GM18498 (cell line): Measurements from ENCODE around the gene ZNF619.
"Not testable (repeated sequence)": the region's sequence is repeated elsewhere in the genome, so short reads cannot be mapped to it uniquely, and the experiment has no call there.

ENCODE experiments used
- ATAC-seq: cut with Tn5 transposase; IDR thresholded peaks from one replicate; pipeline ENCODE4 v1.9.1; 2021; ENCODE audit warnings: mild to moderate bottlenecking, moderate library complexity; ENCODE audit not compliant: unreplicated experiment

Gene ZNF619

DNA sequence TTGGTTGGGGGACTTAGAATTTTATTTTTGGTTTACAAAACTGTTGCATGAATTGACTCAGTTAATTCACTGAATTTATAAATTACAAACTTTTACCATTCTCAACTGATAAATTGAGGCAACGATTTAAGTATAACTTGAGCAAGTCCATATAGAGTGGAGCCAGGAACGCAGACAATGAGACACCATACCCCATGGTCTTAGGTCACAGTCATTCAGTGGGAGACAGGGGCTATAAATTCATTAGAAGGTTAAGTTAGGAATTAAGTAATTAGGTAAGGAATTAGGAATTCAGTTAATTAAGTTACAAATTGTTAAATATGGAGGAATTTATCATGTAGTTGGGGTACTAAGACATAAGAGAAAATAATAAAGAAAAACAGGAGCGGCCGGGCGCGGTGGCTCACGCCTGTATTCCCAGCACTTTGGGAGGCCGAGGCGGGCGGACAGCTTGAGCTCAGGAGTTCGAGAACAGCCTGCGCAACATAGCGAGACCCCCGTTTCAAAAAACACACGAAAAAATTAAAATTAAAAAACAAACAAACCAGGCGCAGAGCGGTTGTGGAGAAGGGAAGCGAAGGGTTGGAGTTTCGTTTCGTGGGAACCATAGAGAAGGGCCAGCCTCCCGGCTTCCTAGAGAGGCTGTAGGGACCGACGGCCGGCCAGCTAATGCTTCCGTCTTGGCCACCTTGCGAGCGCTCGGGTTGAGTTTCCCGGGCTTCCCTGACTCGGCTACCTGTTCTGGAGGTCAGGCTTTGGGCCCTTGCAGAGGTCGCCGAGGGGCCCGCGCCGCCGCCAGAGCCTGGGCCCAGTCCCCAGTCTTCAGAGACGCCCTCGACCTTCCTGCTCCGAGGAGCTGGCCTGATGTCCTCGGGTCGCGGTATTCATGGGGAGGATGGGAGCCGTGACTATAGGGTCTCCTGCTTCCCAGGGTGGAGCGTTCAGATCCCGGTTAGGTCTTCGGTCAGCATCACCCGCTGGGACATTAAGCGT lies at the start of gene ZNF619:
TSS of gene ZNF619 (plus strand) at position 645 of the 993 bp plus-strand sequence. CDS start 858 bp downstream, outside the sequence.
- peak; percentile 82 for ATAC-seq

DNA sequence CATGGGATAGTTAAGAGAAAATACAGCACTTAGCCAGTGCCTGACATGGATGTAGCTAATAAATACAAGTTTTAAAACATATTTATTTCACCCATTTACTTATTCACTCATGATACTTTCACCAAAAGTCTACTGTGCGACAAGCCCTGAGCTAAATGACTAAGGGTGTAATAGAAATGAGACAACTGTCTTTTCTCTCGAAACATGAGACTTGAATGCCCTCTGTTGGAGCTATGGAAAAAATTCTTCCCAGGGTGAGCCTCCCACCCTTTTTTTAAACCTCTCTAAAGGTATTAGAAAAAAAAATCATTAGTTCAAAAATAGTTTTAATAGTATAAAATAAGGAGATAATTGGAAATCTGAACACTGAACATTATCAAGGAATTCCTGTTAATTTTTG lies 44.1 kb upstream of the ZNF619 start:
- ATAC-seq: no peak

DNA sequence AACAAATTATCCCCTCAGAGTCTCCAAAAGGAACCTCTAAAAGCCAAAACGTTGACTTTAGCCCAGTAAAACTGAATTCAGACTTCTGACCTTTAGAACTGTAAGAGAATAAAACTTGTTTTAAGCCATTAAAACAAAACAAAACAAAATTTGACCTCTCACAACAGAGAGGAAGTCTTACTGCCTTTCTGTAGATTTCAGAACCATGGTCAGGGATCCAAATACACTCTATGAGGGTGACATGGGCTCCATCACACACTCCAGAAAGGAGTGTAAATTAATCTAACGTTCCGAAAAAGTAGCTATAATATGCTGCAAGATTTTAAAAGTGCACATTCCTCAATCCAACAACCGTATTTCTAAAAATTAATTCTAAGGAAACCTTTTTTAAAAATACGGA lies 39.0 kb upstream of the ZNF619 start:
- no peak for ATAC-seq

DNA sequence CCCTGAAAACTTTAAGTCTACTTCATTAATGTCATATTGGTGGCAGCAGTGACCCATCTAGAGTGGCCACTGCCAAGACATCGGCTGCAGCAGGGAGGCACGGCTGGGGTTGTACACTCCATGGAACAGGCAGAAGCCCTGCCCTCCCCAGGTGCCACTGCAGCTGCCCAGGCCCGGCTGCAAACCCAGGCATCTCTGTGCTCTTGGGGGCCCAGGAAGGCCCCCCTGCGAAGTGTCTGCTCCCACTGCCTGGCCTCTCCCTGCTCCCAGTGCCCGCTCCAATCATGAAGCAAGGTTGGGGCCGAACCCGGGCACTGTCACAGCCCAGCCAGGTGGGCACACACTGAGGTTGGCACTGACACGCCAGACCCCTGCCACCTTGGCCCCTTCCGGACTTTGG lies 31.9 kb upstream of the ZNF619 start:
- ATAC-seq: no peak

DNA sequence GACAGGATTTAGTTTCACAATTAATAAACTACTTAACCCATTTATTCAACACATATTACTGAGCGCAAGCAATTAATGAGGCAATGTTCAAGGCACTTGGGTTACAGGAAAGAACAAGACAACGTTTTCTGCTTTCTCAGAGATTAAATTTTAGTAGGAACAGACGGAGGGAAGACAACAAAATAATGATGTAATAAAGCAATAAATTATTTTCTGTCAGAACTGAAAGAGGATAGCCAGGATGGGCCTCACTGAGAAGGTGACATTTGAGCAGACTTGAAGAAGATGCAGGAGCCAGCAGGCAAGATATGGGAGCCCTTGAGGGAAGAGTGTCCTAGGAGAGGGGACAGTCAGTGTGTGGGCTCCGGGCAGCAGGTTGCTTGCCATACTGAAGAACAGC lies 31.0 kb upstream of the ZNF619 start:
- ATAC-seq: no peak

DNA sequence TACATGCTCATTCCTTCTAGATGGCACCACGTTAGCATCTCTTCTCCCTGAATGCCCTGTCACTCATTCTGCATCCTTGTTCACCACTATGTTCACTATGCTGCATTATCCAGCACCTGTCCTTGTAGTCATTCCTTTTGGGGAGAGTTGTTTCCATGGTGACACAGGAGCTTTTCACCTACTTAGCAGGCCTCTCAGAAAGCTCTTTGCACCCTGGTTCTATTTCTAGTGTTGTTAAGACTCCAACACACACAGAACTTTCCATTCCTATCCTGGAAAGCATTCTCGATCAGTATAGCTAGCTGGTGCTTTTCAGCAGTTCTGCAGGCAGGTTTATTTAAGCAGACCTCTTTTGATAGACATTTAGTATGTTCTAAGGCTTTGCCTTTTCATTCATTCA lies 26.5 kb upstream of the ZNF619 start:
- no peak for ATAC-seq

DNA sequence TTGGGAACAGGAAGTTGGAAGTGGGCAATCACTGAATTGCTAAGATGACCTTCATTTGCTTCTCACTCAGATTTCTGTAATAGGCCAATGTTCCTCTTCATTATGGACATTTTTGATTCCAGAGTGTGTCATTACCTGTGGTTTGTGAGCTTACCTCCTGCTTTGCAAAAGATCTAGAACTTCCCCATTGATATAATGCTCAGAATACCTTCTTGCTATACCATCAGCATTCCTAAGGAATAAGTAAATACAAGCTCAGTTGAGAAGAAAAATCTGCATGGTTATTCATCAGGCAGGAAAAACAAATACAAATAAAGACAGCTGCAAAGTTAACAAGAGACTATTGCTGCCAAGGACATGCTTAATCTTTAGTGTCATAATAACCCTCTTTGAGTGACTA lies 25.4 kb upstream of the ZNF619 start:
- ATAC-seq: no peak

DNA sequence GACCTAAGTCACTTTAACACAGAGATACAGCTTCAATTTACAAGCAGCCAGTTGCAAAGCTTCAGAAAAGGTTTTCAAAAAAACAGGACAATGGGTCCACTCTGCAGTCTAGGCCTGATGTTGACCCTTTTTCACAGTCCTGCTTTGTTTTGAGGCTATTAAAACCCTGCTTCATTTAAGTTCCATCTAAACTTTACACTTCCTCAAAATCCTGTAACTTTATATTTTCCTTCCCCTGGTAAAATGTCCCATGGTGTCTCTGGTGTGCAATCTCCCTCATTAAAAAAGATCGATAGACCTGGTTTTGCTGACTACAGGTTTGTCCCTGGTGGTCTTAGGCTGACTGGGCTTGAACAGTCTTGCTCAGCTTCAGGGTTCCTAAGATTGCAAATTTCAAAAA lies 24.9 kb upstream of the ZNF619 start:
- ATAC-seq: no peak

DNA sequence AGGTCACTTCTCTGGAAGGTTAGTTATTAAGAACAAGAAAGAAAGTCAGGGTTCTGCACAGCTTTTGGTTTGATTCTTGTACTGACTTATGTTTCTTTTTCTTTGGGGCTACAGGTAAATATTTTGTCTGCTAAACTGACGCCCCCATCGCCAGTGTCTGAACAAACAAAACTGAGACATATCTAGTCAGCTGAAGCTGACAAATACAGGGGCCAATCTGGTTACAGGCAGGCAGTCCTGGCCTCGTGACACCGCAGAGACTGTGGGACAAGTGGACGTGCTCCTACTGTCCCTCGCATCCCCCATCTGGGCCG lies 24.4 kb upstream of the ZNF619 start:
- no peak for ATAC-seq

DNA sequence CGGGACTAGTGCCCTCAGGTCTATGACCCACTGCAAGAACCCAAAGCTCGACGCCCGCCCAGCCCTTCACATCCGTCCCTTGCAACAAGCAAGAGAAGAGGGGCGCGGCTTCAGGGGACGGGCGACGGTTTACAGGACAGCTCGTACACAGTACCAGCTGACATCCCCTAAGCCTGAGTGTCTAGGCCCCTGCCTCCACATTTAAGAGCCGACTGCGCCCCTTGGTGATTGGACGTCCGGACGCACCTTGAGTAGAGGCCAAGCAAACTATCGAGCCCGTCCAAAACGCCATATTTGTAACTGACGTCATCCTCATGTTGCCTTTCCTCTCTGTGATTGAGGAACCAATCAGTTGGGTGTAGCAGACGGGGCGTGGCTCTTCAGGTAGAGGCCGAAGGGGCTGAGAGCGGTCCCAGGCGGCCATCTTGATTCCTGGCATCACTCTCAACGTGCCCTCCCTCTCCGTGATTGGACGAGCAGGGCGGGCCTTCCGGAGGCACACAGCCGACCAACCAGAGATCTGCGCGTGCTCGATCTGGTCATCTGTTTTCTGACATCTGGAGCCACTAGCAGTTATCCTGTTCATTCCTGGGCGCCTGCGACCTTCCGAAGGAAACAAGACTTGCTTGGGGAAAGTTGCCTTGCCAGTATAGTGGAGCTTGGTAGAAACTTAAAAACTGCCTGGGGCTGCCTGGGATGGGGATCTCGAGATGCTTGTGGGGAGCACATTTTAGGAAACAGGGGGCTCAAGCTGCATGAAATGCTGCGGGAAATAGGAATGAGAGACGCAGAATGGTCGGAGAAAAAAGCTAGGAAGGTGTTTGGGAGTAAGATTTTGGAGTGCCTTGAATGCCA lies 23.8 kb upstream of the ZNF619 start:
- peak; percentile 96 for ATAC-seq

DNA sequence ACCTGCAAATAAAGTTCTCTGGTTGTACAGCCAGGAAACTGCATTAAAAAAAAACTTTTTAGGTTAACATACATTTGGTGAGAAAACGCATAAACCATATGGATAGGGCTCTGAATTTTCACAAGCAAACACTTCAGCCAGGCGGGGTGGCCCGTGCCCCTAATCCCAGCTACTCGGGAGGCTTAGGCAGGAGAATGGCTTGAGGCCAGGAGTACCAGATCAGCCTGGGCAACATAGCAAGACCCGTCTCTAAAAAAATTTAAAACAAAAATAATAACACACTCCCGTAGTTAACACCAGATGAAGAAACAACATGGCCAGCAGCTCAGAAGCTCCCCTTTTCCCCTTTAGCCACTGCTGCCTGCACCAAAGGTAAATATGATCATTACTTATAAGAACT lies 23.0 kb upstream of the ZNF619 start:
- no peak for ATAC-seq

DNA sequence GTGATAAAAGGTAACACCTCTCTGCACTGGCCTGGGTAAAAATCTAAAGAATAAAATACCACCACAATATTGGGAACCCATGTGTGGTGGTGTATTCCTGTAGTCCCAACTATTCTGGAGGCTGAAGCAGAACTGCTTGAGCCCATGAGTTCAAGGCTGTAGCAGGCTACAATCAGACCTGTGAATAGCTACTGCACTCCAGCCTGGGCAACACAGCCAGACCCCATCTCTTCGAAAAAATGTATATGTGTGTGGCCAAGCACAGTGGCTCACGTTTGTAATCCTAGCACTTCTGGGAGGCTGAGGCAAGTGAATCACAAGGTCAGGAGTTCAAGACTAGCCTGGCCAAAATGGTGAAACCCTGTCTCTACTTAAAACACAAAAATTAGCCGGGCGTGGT lies 21.6 kb upstream of the ZNF619 start:
- ATAC-seq: no peak

DNA sequence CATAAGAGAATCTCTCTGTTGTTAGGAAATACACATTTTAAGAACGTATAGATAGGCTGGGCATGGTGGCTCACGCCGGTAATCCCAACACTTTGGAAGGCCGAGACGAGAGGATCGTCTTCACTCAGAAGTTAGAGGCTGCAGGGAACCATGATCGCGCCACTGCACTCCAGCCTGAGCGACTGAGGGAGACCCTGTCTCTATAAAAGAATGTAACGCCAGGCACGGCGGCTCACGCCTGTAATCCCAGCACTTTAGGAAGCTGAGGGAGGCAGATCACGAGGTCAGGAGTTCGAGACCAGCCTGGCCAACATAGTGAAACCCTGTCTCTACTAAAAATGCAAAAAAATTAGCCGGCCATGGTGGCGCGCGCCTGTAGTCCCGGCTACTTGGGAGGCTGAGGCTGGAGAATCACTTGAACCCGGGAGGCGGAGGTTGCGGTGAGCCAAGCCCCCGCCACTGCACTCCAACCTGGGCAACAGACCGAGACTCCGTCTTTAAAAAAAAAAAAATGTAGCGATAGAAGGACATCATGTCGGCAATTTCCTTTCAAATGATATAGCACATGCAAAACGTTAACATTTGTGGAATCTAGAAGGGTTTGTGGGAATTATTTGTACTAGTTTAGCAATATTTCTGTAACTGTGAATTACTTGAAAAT lies 20.5 kb upstream of the ZNF619 start:
- no peak for ATAC-seq

DNA sequence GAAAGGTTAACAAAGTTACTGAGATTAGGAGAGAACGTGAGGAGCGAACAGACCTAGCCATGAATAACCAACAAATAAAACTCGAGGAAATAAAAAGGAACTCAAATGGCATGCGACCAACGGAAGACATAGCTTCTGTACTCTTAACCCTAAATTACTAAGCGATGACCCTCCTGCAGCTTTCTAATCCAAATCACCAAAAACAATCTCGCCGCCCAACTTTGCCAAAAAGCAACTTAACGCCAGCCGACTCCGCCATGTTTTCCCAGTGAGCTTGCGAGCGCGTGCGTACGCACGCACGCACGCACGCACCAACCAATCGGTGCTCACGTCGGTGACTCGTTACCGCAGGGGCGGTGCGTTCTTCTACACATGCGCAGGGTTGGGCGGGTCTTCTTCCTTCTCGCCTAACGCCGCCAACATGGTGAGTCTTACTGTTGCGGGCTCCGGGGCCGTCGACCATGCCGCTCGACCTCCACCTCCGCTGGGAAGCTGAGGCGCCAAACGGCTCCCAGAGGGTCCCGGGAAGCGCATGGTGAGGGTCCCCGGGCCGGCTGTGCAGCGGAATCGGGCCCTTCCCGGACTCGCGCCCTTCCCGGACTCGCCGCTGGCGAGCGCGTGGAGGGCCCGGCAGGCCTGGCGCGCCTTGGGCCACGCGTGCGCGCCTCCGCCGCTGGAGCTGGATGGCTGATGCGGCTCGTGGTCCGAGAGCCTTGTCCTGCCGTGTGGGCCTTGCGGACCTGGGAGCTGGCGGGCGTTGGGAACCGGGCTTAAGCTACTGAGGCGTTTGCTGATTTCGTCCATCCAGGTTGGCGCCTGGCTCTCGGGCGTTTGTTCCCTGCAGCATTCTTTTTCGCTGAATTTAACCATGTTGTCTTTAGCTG lies 19.7 kb upstream of the ZNF619 start, which contains the start of gene RPL14:
TSS of gene RPL14 (plus strand) at position 400 of the 884 bp plus-strand sequence. CDS start at position 533, 133 bp downstream.
- ATAC-seq: peak; percentile 70

DNA sequence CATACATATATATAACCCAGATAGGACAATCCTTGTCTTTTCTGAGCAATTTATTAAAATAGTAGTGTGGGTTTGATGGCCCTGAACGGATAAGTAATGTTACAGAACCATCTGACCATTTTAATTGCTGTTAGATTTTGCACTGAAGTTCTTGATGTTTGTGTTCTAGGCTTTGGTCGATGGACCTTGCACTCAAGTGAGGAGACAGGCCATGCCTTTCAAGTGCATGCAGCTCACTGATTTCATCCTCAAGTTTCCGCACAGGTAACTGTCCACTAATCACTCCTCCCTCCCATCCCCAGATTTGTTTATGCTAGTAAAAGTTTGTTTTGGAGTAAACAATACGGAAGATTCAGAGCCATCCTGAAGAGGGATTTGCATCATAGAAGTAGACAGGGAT lies 18.4 kb upstream of the ZNF619 start:
- no peak for ATAC-seq

DNA sequence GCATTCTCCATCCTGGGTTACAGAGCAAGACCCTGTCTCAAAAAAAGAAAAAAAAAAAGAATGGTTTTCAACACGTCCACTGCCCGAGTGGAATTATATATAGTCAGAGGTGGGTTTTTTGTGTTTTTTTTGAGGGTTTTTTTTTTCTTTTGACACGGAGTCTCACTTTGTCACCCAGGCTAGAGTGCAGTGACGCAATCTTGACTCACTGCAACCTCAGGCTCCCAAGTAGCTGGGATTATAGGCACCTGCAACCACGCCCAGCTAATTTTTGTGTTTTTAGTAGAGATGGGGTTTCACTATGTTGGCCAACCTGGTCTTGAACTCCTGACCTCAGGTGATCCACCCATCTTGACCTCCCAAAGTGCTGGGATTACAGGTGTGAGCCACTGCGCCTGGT lies 16.4 kb upstream of the ZNF619 start:
- not testable (repeated sequence) for ATAC-seq

DNA sequence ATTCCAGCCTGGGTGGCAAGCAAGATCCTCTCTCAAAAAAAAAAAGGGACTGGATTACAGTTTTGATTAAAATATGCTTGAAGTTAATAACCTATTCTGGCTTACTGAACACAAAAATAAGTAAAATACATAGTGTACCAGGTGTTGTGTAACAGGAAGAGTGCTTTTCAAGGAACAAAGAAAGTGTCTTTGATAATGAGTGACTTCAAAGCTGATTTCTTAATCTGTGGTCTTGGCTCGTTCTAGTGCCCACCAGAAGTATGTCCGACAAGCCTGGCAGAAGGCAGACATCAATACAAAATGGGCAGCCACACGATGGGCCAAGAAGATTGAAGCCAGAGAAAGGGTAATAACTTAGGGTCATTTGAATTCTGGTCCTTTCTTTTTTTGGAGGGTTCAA lies 15.8 kb upstream of the ZNF619 start:
- no peak for ATAC-seq

DNA sequence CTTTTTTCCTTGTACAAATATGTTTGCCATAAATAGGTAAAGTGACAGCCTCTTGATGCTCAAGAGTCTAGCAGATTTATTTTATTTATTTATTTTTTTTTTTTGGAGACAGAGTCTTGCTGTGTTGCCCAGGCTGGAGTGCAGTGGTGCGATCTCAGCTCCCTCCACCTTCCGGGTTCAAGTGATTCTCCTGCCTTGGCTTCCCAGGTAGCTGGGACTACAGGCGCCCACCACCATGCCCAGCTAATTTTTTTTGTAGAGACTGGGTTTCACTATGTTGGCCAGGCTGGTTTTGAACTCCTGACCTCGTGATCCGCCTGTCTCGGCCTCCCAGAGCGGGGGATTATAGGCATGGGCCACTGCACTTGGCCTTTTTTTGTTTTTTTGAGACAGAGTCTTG lies 14.1 kb upstream of the ZNF619 start:
- not testable (repeated sequence) for ATAC-seq

DNA sequence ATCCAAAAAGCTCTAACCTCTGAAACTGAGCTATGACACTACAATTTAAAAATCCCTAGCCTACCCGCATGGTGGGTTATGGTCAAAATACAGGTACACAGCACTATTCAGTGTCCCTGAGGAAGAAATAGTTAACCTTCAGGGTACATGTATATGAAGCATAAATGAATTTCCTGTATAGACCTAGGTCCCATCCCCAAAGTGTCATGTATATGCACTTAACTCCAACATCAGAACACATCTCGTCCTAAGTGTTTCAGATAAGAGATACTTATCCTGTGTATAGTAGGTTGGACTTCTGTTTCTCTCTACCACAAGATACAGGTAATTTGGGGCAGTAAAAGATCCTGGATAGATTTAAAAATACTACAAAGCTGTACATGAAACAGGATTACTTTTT lies 13.3 kb upstream of the ZNF619 start:
- ATAC-seq: no peak
